IMR-90 (cell line): ENCODE data around the gene SLC2A10. TPM values are rescaled to one million over a fixed set of nuclear protein-coding genes. Genes with fewer than 3 reads are reported as not detected.
A peak's percentile ranks its signal among the peaks of the same experiment; 100 is the strongest.

Experiments
- ATAC-seq: fragments of 200-7000 bp; cut with Tn5 transposase; 2 replicates; pipeline ENCODE4 v1.9.1; 2020; ENCODE audit warnings: low read depth, mild to moderate bottlenecking, moderate library complexity
- BruUV-seq: library from RNA; stranded (reverse); fragments of 400-500 nt; replicated peaks from 2 replicates; lab custom pipeline; 2021; lab: Mats Ljungman, UMichigan
- CTCF ChIA-PET: fragments of 300-600 bp; formaldehyde crosslinking; extraction: SDS; loops from one replicate; lab custom pipeline; 2021; ENCODE audit warnings: antibody characterized with exemption; lab: Yijun Ruan, JAX
- POLR2A ChIA-PET: fragments of 300-600 bp; sonication (Branson Sonifier 250); formaldehyde crosslinking; loops from one replicate; lab custom pipeline; 2022; ENCODE audit warnings: antibody characterized with exemption; ENCODE audit not compliant: unreplicated experiment; lab: Charles Lee
- DNase-seq: peaks from one replicate; pipeline ENCODE4 v3.0.0; 2013
- H2AFZ ChIP-seq: replicated peaks from 2 replicates; pipeline ENCODE3; 2013; ENCODE audit warnings: low read length, mild to moderate bottlenecking; ENCODE audit not compliant: poor library complexity
- H2AK5ac ChIP-seq: 2 replicates; pipeline ENCODE4 v1.6.1; 2013; ENCODE audit warnings: low read depth, low read length, inconsistent platforms
- H2AK9ac ChIP-seq: replicated peaks from 2 replicates; pipeline ENCODE3; 2013; ENCODE audit warnings: mild to moderate bottlenecking, low read depth, low read length, moderate library complexity; ENCODE audit not compliant: poor library complexity
- H2BK120ac ChIP-seq: 2 replicates; pipeline ENCODE4 v1.6.1; 2013; ENCODE audit warnings: low read depth, low read length, inconsistent platforms
- H2BK15ac ChIP-seq: 3 replicates; pipeline ENCODE4 v1.6.1; 2013; ENCODE audit warnings: low read depth, low read length, inconsistent platforms
- H2BK20ac ChIP-seq: 2 replicates; pipeline ENCODE4 v1.6.1; 2013; ENCODE audit warnings: low read depth, mild to moderate bottlenecking, inconsistent platforms, low read length, moderate library complexity
- H2BK5ac ChIP-seq: 2 replicates; pipeline ENCODE4 v1.6.1; 2013; ENCODE audit warnings: mild to moderate bottlenecking, low read depth, low read length, inconsistent platforms; ENCODE audit not compliant: poor library complexity, severe bottlenecking
- H3K14ac ChIP-seq: replicated peaks from 2 replicates; pipeline ENCODE4 v1.6.1; 2013; ENCODE audit warnings: low read depth, low read length, inconsistent platforms
- H3K18ac ChIP-seq: 2 replicates; pipeline ENCODE4 v1.6.1; 2013; ENCODE audit warnings: low read depth, low read length, control low read depth
- H3K23ac ChIP-seq: 2 replicates; pipeline ENCODE4 v1.6.1; 2013; ENCODE audit warnings: low read depth, low read length, inconsistent platforms
- H3K27ac ChIP-seq: 2 replicates; pipeline ENCODE4 v1.5.1; 2013; ENCODE audit warnings: mild to moderate bottlenecking, control low read depth, low read length; ENCODE audit not compliant: insufficient read depth
- H3K27me3 ChIP-seq: 2 replicates; pipeline ENCODE4 v1.6.1; 2013; ENCODE audit warnings: low read length; ENCODE audit not compliant: control insufficient read depth, insufficient read depth
- H3K36me3 ChIP-seq: 2 replicates; pipeline ENCODE4 v1.6.1; 2013; ENCODE audit warnings: low read length, mixed read lengths; ENCODE audit not compliant: control insufficient read depth, insufficient read depth
- H3K4ac ChIP-seq: 2 replicates; pipeline ENCODE4 v1.6.1; 2013; ENCODE audit warnings: low read depth, low read length, inconsistent platforms
- H3K4me1 ChIP-seq: 2 replicates; pipeline ENCODE4 v1.6.1; 2013; ENCODE audit warnings: low read length, mixed read lengths; ENCODE audit not compliant: control insufficient read depth, insufficient read depth
- H3K4me2 ChIP-seq: 2 replicates; pipeline ENCODE4 v1.6.1; 2013; ENCODE audit warnings: low read depth, mild to moderate bottlenecking, control low read depth, low read length, moderate library complexity
- H3K4me3 ChIP-seq: 2 replicates; pipeline ENCODE4 v1.5.1; 2013; ENCODE audit warnings: low read depth, mild to moderate bottlenecking, control low read depth, low read length, moderate library complexity; ENCODE audit not compliant: insufficient read depth
- H3K56ac ChIP-seq: 2 replicates; pipeline ENCODE4 v1.6.1; 2013; ENCODE audit warnings: low read length, inconsistent platforms; ENCODE audit not compliant: insufficient read depth; ENCODE audit errors: extremely low read depth
- H3K79me1 ChIP-seq, 2 experiments: 2 replicates each; pipeline ENCODE4 v1.6.1; 2013; ENCODE audit warnings: low read length in 2 of 2, inconsistent platforms in 1 of 2, low read depth in 1 of 2
- H3K9ac ChIP-seq: 2 replicates; pipeline ENCODE4 v1.6.1; 2013; ENCODE audit warnings: low read depth, low read length, control low read depth
- H3K9me1 ChIP-seq: 2 replicates; pipeline ENCODE4 v1.6.1; 2013; ENCODE audit warnings: low read length, inconsistent platforms; ENCODE audit not compliant: insufficient read depth
- H3K9me3 ChIP-seq: 2 replicates; pipeline ENCODE4 v1.6.1; 2013; ENCODE audit warnings: low read length; ENCODE audit not compliant: control insufficient read depth, insufficient read depth
- H4K20me1 ChIP-seq: 2 replicates; pipeline ENCODE4 v1.6.1; 2013; ENCODE audit warnings: low read length, inconsistent platforms; ENCODE audit not compliant: insufficient read depth
- H4K5ac ChIP-seq: 2 replicates; pipeline ENCODE4 v1.6.1; 2013; ENCODE audit warnings: mild to moderate bottlenecking, low read depth, low read length, control low read depth
- H4K8ac ChIP-seq, 2 experiments: 2 replicates each; pipeline ENCODE4 v1.6.1; 2013; ENCODE audit warnings: low read depth in 2 of 2, low read length in 2 of 2, control low read depth in 1 of 2, inconsistent platforms in 1 of 2
- H4K91ac ChIP-seq: 2 replicates; pipeline ENCODE4 v1.6.1; 2013; ENCODE audit warnings: low read depth, low read length, inconsistent platforms; ENCODE audit not compliant: insufficient read depth
- BHLHE40 ChIP-seq: fragments of 150-350 bp; IDR thresholded peaks from 2 replicates; pipeline ENCODE4 v1.6.1; 2016; ENCODE audit warnings: mild to moderate bottlenecking, low read depth, low read length
- CHD1 ChIP-seq: IDR thresholded peaks from 2 replicates; pipeline ENCODE4 v1.6.1; 2012; ENCODE audit warnings: low read depth, low read length, improper control_type of control experiment
- FOS ChIP-seq: fragments of 150-350 bp; IDR thresholded peaks from 2 replicates; pipeline ENCODE4 v1.6.1; 2016; ENCODE audit warnings: low read depth, low read length
- MAFK ChIP-seq: IDR thresholded peaks from 2 replicates; pipeline ENCODE4 v1.6.1; 2012; ENCODE audit warnings: low read depth, low read length, improper control_type of control experiment
- MAZ ChIP-seq: IDR thresholded peaks from 2 replicates; pipeline ENCODE4 v1.6.1; 2012; ENCODE audit warnings: low read depth, mild to moderate bottlenecking, low read length, improper control_type of control experiment, moderate library complexity, borderline replicate concordance
- NFE2L2 ChIP-seq: fragments of 150-350 bp; IDR thresholded peaks from 2 replicates; pipeline ENCODE4 v1.6.1; 2016; ENCODE audit warnings: low read depth, mild to moderate bottlenecking, low read length
- POLR2A ChIP-seq: IDR thresholded peaks from 2 replicates; pipeline ENCODE4 v1.6.1; 2012; ENCODE audit warnings: mild to moderate bottlenecking, low read depth, low read length
- RFX5 ChIP-seq: IDR thresholded peaks from 2 replicates; pipeline ENCODE4 v1.8.0; 2012; ENCODE audit warnings: low read depth, mild to moderate bottlenecking, low read length, moderate library complexity
- WGBS, 2 experiments: methylation state at CpG; one replicate each; pipeline versions ENCODE4 v1.1.5 to v1.1.7; 2013; ENCODE audit warnings: missing lambda C conversion rate in 2 of 2; ENCODE audit not compliant: insufficient read length in 1 of 2; ENCODE audit errors: extremely low coverage in 2 of 2; 5-methylcytosine and 5-hydroxymethylcytosine counted together
- dilution Hi-C: fragments of 300-500 bp; cut with HindIII; formaldehyde crosslinking; loops from one replicate; pipeline ENCODE4 v1.14.3; 2018; ENCODE audit warnings: low sequenced_read_pairs; ENCODE audit not compliant: unreplicated experiment
- in situ Hi-C: fragments of 300-500 bp; cut with MboI; formaldehyde crosslinking; loops from 3 replicates; pipeline ENCODE4 v1.14.3; 2019; ENCODE audit warnings: low sequenced_read_pairs, inconsistent platforms, mixed read lengths
- intact Hi-C: fragments of 100-400 bp; cut with micrococcal nuclease; formaldehyde crosslinking; loops from 2 replicates; pipeline ENCODE4 v1.10.0; 2022
- polyA plus RNA-seq, 3 experiments: library from polyadenylated mRNA; depleted of rRNA; stranded (reverse); fragments of >200 nt; gene quantifications; 2 replicates each; pipeline ENCODE4 v1.2.3, GENCODE V29; 2012; ENCODE audit warnings: low replicate concordance in 1 of 3
- total RNA-seq: library from RNA; depleted of rRNA; stranded (reverse); fragments of >200 nt; gene quantifications from 2 replicates; pipeline ENCODE4 v1.2.3, GENCODE V29; 2012
- TF ChIP-seq, protein P1 (sequence below): fragments of 150-350 bp; IDR thresholded peaks from 2 replicates; pipeline ENCODE4 v1.6.1; 2017; ENCODE audit warnings: mild to moderate bottlenecking, antibody characterized with exemption, low read length, low read depth

SLC2A10 gene
- total and polyA plus RNA-seq, 2 of the 4 experiments (the other 2 are of a cell fraction) = 15.2 to 22.0 TPM

DNA sequence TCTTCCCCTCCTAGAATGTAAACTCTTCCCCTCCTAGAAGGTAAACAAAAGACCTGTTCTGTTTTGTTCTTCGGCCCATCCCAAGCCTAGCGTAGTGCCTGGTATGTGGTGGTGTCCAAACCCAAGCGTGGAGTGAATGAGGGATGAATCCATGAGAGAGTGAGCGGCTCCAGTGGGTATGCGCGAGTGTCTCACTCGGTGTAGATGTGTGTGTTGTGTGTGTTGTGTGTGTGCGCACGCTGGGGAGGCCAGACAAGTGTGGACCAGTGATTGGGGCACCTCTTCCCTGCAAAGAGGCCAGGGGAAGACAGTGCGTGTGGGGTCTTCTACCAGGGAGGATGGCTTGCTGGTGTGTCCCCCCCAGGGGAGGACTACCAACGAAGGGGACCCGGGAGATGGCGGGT is 392 bp upstream of the SLC2A10 start (continued):
- TF ChIP-seq BHLHE40 = no peak
- TF ChIP-seq CHD1 = no peak
- TF ChIP-seq NFE2L2 = no peak
- TF ChIP-seq FOS = no peak
- TF ChIP-seq POLR2A = no peak

DNA sequence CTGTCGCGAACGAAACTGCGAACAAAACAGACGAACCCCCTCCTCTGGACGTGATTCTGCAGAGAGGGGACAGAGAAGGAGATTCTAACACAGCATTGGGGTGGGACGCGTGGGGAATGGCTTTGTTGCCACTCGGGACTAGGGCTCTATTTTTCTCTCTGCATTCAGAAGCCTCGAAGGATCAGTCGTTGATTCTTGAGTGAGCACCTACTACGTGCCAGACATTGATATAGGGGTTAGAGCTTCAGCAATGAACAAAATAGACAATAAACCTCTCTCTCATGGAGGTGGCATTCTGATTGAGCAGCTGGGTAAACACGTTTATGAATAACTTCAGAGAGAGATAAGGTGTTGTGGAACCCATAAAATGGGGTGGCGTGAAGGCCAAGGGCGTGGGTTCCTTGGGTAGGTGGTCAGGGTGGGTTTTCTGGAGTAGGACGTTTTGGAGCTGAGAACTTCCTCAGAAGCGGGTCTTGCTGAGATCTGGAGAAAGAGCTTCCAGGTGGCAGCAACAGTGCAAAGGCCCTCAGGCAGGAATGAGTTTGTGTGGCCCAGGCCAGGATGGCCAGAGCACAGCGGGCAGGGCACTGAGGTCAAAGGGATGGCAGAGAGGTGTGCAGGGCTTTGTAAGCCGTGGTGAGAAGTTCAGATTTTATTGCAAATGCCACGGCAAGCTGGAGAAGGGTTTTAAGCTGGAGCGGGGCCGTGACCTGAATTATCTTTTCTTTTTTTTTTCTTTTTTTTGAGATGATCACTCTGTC is 884 bp downstream of the SLC2A10 start:
- H3K14ac ChIP-seq = peak overlapping the region; percentile 99
- no peak for DNase-seq
- peak overlapping the region; percentile 77 for H3K4me2 ChIP-seq
- H3K4me3 ChIP-seq = peak overlapping the region; percentile 55
- WGBS, 2 experiments = 80% methylated on average over 3 of the region's 22 CpGs; no CpG with 5 or more reads in 1 of the 2 experiments
- peak overlapping the region; percentile 98 for H3K4ac ChIP-seq
- peak overlapping the region; percentile 89 for H3K23ac ChIP-seq
- no peak for ATAC-seq
- H2AK5ac ChIP-seq = peak overlapping the region; percentile 98
- ChIA-PET POLR2A (no interaction called here), CTCF (no interaction called here)
- H3K27ac ChIP-seq = peak overlapping the region; percentile 89
- peak overlapping the region; percentile 93 for H3K9ac ChIP-seq
- H4K5ac ChIP-seq = peak overlapping the region; percentile 59
- peak overlapping the region; percentile 99 for H2AFZ ChIP-seq
- dilution Hi-C loops (no loop called here), in situ Hi-C loops (no loop called here), intact Hi-C loops (no loop called here)
- H3K9me3 ChIP-seq = peaks cover 3% of the 10 kb centered on the region
- peak overlapping the region; percentile 42 for H2BK120ac ChIP-seq
- H2BK15ac ChIP-seq = peak overlapping the region; percentile 82; the same call in 1 of the 3 replicates
- TF ChIP-seq MAFK (no peak), MAZ (no peak), NFE2L2 (no peak), BHLHE40 (no peak), CHD1 (no peak), RFX5 (no peak), POLR2A (no peak)
- TF ChIP-seq, protein P1, sequence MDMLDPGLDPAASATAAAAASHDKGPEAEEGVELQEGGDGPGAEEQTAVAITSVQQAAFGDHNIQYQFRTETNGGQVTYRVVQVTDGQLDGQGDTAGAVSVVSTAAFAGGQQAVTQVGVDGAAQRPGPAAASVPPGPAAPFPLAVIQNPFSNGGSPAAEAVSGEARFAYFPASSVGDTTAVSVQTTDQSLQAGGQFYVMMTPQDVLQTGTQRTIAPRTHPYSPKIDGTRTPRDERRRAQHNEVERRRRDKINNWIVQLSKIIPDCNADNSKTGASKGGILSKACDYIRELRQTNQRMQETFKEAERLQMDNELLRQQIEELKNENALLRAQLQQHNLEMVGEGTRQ = no peak
- no TSS peak for BruUV-seq
- H3K79me1 ChIP-seq = peaks cover 31 to 62% of the 10 kb centered on the region in 2 experiments
- H2AK9ac ChIP-seq = peak overlapping the region; percentile 100
- H3K56ac ChIP-seq = peak overlapping the region; percentile 92
- H2BK20ac ChIP-seq = no peak overlapping the region
- H4K20me1 ChIP-seq = 0 out of 2 replicates have a peak, but pooled peaks cover 6% of the 10 kb centered on the region
- H2BK5ac ChIP-seq = peak overlapping the region; percentile 73
- H3K9me1 ChIP-seq = peaks cover 48% of the 10 kb centered on the region
- H4K8ac ChIP-seq = peak overlapping the region; percentile 94 to 96
- peak overlapping the region; percentile 8 for H3K18ac ChIP-seq
- no peaks in the 10 kb centered on the region for H3K27me3 ChIP-seq
- H3K4me1 ChIP-seq = peaks cover 25% of the 10 kb centered on the region
- H4K91ac ChIP-seq = peak overlapping the region; percentile 96
- peaks cover 6% of the 10 kb centered on the region; the same call in 1 of the 2 replicates for H3K36me3 ChIP-seq
